ENCODE data around the gene FEM1B. TPM values are rescaled to one million over a fixed set of nuclear protein-coding genes. Genes with fewer than 3 reads are reported as not detected.
A peak's percentile ranks its signal among the peaks of the same experiment; 100 is the strongest.

The FEM1B gene
- total and polyA plus RNA-seq, 9 donors: 18.3 to 40.9 (median 36.5) TPM

DNA sequence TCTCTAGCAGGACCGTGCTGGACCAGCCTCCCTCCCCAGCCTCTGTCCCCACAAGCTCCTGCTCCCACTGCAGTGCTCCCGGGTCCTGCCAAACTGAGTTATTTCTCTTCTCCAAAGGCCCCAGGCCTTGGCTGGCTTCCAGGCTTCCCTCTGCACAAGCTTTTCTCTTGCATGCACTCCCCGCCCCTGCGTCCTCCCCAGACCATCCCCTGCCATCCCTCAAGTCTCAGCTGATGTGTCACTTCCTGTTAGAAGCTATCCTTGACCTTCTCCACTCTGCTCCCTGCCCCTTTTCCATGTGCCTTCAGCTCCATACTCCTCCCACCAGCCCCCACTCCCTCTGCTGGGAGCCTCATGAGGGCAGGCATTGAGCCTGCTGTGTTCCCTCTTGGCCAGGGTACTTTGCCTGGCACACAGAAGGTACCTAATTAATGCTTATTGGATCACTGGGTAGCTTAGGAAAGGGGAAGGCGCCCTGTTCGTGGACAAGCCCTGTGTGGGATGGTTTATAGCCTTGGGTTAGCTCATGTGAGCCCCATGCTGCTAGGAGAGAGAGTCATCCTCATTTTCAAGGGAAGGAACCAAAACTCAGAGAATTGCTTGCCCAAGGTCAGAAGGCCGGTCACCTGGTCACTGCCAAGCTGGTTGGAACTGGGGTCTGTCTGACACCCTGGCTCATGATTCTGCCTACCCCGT lies 56.4 kb downstream of the FEM1B start:
- no peaks in the 10 kb centered on the region for H3K36me3 ChIP-seq (ENCODE audit: control insufficient read depth, insufficient read depth, low read length)

DNA sequence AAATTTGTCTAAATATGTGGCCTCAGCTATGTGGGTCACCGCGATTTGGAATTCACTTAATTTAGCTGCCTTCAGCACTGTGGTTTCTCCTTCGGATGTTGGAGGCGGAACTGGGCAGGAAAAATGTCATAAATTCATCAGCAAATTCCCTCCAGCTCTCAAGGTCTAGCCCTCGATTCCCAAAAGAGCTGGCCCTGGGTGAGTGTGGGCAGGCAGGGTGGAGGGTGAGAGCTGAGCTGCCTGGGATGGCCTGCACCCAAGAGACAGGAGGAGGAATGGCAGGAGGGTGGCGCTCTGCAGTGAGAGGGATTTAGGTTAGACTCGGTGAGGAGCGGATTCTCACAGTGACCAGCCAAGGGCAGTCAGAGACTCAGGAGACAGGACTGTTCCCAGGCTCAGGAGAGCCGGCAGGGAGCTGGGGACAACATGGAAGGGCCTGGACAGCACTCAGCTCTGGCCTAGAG lies 57.1 kb downstream of the FEM1B start:
- no peaks in the 10 kb centered on the region for H3K36me3 ChIP-seq (ENCODE audit: control insufficient read depth, insufficient read depth, low read length)
- peak; percentile 42 for DNase-seq
- no peaks in the 10 kb centered on the region for H3K9me3 ChIP-seq (replicated peaks; ENCODE audit: control insufficient read depth, low read depth, low read length)
- H3K27ac ChIP-seq (ENCODE audit: low read length): no peak overlapping the region
- H3K4me1 ChIP-seq (ENCODE audit: control insufficient read depth, insufficient read depth, low read length): peaks cover 34% of the 10 kb centered on the region
- no peak overlapping the region for H3K4me3 ChIP-seq (ENCODE audit: low read length)
- WGBS (ENCODE audit: insufficient coverage): 70% methylated on average over 6 of the region's 9 CpGs
- no peaks in the 10 kb centered on the region for H3K27me3 ChIP-seq (ENCODE audit: control insufficient read depth, insufficient read depth, low read length)

More for the DNA sequence above, 56.4 kb downstream of the FEM1B start:
- peaks cover 2% of the 10 kb centered on the region for H3K27me3 ChIP-seq (ENCODE audit: control insufficient read depth, insufficient read depth, low read length)
- H3K27ac ChIP-seq (ENCODE audit: low read length): no peak overlapping the region
- H3K9me3 ChIP-seq (replicated peaks; ENCODE audit: control insufficient read depth, low read depth, low read length): no peaks in the 10 kb centered on the region
- peaks cover 27% of the 10 kb centered on the region for H3K4me1 ChIP-seq (ENCODE audit: control insufficient read depth, insufficient read depth, low read length)
- 61% methylated on average over 8 of the region's 8 CpGs for WGBS (ENCODE audit: insufficient coverage)
- H3K4me3 ChIP-seq (ENCODE audit: low read length): no peak overlapping the region
- peak; percentile 49 for DNase-seq

DNA sequence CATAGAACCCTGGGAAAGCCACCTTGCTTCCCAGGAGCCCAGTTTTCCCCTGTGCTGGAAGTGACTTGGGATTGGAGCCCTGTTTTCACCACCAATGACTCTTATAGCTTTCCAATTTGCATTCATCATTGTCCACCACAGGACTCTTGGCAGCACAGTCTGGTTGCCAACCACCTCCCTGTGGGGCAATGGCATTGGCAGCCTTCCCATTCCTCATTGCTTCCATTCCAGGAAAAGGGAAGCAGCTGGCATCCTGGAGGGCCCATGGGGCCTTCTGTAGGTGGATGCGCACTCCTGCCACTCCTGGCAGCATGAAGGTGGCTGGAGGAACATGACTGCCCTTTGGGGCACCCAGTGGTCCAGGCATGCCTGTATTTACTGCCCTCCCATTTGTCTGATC lies 57.7 kb downstream of the FEM1B start:
- no peak for DNase-seq
- Histone ChIP-seq H3K27me3 (ENCODE audit: control insufficient read depth, insufficient read depth, low read length) (no peaks in the 10 kb centered on the region), H3K36me3 (ENCODE audit: control insufficient read depth, insufficient read depth, low read length) (no peaks in the 10 kb centered on the region), H3K27ac (ENCODE audit: low read length) (no peak overlapping the region), H3K9me3 (replicated peaks; ENCODE audit: control insufficient read depth, low read depth, low read length) (no peaks in the 10 kb centered on the region), H3K4me1 (ENCODE audit: control insufficient read depth, insufficient read depth, low read length) (peaks cover 38% of the 10 kb centered on the region), H3K4me3 (ENCODE audit: low read length) (no peak overlapping the region)
- 100% methylated on average over 1 of the region's 1 CpG for WGBS (ENCODE audit: insufficient coverage)

DNA sequence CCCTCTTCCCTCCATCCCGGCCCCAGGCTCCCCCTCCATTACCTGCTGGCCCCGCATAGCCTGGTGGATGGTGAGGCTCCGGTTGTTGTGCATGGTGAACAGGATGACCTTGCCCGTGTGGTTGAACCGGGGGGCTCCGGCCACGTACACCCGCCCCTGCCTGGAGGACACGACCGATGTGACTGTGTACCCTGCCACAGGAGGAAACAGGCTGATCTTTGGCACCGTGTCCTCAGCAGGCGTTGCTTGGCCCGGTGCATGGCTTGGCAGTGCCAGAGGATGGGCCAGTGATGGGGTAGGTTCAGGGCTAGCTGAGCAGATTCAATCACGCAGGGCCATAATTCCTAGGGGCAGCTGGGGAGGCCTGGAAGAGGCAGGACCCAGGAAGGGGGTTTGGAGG lies 58.1 kb downstream of the FEM1B start:
- Histone ChIP-seq H3K4me3 (ENCODE audit: low read length) (no peak overlapping the region), H3K36me3 (ENCODE audit: control insufficient read depth, insufficient read depth, low read length) (no peaks in the 10 kb centered on the region), H3K4me1 (ENCODE audit: control insufficient read depth, insufficient read depth, low read length) (peaks cover 42% of the 10 kb centered on the region), H3K27ac (ENCODE audit: low read length) (no peak overlapping the region), H3K27me3 (ENCODE audit: control insufficient read depth, insufficient read depth, low read length) (no peaks in the 10 kb centered on the region), H3K9me3 (replicated peaks; ENCODE audit: control insufficient read depth, low read depth, low read length) (no peaks in the 10 kb centered on the region)
- 86% methylated on average over 12 of the region's 14 CpGs for WGBS (ENCODE audit: insufficient coverage)
- no peak for DNase-seq

DNA sequence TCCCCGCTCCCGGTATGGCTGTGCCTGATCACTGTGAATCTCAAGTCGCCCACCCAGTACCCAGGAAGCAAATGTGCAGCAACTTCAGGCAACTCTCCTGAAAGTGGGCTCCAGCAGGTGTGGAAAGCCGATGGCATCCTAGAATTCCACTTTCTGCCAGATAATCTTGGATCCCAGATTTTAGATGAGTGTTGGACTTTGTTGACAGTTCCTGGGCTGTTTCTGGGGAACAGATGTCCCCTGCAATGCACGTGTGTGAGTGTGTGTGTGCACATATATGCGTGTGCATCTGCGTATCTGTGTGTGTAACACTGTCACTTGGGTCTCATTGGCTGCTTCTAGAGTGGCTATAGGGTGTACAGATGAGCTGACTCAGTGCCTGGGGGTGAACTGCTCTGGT lies 59.0 kb downstream of the FEM1B start:
- H3K27ac ChIP-seq (ENCODE audit: low read length): no peak overlapping the region
- H3K4me3 ChIP-seq (ENCODE audit: low read length): no peak overlapping the region
- no peak for DNase-seq
- H3K27me3 ChIP-seq (ENCODE audit: control insufficient read depth, insufficient read depth, low read length): no peaks in the 10 kb centered on the region
- no peaks in the 10 kb centered on the region for H3K36me3 ChIP-seq (ENCODE audit: control insufficient read depth, insufficient read depth, low read length)
- WGBS (ENCODE audit: insufficient coverage): 49% methylated on average over 7 of the region's 7 CpGs
- peaks cover 50% of the 10 kb centered on the region for H3K4me1 ChIP-seq (ENCODE audit: control insufficient read depth, insufficient read depth, low read length)
- no peaks in the 10 kb centered on the region for H3K9me3 ChIP-seq (replicated peaks; ENCODE audit: control insufficient read depth, low read depth, low read length)

DNA sequence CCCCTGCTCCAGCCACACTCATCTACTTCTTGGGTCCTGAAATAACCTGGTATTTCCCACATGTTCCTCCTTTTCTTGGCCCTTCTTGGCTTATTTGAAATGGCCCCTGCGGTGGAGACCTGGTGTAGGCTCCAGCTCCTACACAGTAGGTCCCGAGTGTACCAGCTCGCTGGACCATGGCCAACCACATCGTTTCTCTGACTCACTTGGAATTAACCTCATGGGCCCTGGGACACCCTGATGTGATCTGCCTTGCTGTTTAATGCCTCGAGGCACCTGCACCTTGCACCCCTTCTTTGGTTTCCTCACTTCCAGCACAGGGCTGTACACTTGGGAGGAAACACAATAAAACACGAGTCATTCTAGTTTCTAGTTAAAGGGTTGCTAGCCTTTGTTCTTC lies 60.3 kb downstream of the FEM1B start:
- Histone ChIP-seq H3K9me3 (replicated peaks; ENCODE audit: control insufficient read depth, low read depth, low read length) (no peaks in the 10 kb centered on the region), H3K27ac (ENCODE audit: low read length) (no peak overlapping the region), H3K36me3 (ENCODE audit: control insufficient read depth, insufficient read depth, low read length) (no peaks in the 10 kb centered on the region), H3K27me3 (ENCODE audit: control insufficient read depth, insufficient read depth, low read length) (no peaks in the 10 kb centered on the region), H3K4me1 (ENCODE audit: control insufficient read depth, insufficient read depth, low read length) (peaks cover 63% of the 10 kb centered on the region), H3K4me3 (ENCODE audit: low read length) (no peak overlapping the region)
- no peak for DNase-seq
- 73% methylated on average over 4 of the region's 6 CpGs for whole genome bisulfite sequencing (ENCODE audit: insufficient coverage)

DNA sequence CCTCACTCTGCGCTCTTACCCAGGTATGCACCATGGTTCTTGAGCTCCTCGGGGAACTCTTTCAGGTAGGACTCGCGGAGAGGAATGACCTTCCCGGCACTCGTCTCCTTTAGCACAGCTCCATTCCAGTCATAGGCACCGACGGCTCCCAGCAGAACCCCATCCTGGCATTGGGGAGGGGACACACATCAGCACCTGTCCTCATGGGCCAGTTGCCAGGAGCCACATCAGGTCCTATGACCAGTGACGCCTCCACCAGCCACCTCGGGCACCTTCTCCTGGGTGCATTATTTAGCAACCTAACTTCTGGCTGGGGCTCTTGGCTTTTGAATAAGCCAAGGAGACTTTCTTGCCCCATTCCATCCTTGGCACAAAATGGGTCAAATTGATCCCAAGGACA lies 61.9 kb downstream of the FEM1B start:
- peak; percentile 36 for DNase-seq
- Histone ChIP-seq H3K4me3 (ENCODE audit: low read length) (no peak overlapping the region), H3K4me1 (ENCODE audit: control insufficient read depth, insufficient read depth, low read length) (peaks cover 64% of the 10 kb centered on the region), H3K27me3 (ENCODE audit: control insufficient read depth, insufficient read depth, low read length) (no peaks in the 10 kb centered on the region), H3K27ac (ENCODE audit: low read length) (no peak overlapping the region), H3K9me3 (replicated peaks; ENCODE audit: control insufficient read depth, low read depth, low read length) (no peaks in the 10 kb centered on the region), H3K36me3 (ENCODE audit: control insufficient read depth, insufficient read depth, low read length) (no peaks in the 10 kb centered on the region)
- WGBS (ENCODE audit: insufficient coverage): 88% methylated on average over 10 of the region's 10 CpGs

DNA sequence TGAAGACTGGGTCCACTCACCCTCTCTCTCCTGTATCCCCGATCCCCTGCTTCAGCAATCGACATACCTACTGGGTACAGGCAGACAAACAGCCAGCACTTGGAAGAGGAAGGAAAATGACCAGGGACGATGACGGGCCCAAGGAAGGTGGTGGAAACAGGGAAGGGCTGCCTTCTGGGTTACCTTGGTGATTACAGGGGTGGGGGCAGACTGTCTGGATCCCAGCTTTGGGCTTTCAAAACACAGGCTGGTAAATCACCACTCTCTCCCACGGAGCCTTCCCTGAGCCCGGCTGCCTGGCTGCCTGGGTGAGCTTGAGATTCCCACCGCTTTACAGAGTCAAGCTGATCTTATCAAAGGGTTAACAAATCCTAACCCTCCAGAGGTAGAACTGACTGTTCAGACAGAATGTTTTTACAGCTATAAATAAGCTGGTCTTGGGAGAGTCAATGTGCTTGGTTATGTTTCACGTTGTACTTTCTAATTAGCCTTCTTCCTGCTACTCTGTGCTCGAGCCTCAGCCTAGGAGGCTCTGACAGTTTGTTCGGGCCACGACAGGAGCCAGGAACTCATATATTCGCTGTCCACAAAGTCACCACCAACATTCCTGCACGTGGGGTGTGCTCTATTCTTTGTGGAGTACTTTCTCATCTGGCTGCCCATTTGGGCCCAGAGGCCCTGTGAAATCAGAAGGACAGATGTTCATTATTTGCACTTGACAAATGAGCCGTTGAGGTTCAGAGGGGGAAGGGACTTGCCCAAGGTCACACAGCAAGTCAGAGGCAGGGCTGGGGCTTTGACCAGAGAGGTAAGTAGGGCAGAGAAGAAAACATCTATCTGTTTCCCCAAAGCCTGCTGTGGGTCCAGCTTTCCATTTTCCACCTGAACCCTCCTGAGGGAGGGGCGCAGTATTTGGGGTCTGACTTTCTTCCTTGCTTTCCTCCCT lies 63.5 kb downstream of the FEM1B start:
- no peak overlapping the region for H3K4me3 ChIP-seq (ENCODE audit: low read length)
- DNase-seq: no peak
- no peaks in the 10 kb centered on the region for H3K9me3 ChIP-seq (replicated peaks; ENCODE audit: control insufficient read depth, low read depth, low read length)
- 51% methylated on average over 5 of the region's 15 CpGs for whole genome bisulfite sequencing (ENCODE audit: insufficient coverage)
- H3K27me3 ChIP-seq (ENCODE audit: control insufficient read depth, insufficient read depth, low read length): no peaks in the 10 kb centered on the region
- H3K4me1 ChIP-seq (ENCODE audit: control insufficient read depth, insufficient read depth, low read length): peaks cover 64% of the 10 kb centered on the region
- peak overlapping the region; percentile 62 for H3K27ac ChIP-seq (ENCODE audit: low read length)
- H3K36me3 ChIP-seq (ENCODE audit: control insufficient read depth, insufficient read depth, low read length): no peaks in the 10 kb centered on the region

DNA sequence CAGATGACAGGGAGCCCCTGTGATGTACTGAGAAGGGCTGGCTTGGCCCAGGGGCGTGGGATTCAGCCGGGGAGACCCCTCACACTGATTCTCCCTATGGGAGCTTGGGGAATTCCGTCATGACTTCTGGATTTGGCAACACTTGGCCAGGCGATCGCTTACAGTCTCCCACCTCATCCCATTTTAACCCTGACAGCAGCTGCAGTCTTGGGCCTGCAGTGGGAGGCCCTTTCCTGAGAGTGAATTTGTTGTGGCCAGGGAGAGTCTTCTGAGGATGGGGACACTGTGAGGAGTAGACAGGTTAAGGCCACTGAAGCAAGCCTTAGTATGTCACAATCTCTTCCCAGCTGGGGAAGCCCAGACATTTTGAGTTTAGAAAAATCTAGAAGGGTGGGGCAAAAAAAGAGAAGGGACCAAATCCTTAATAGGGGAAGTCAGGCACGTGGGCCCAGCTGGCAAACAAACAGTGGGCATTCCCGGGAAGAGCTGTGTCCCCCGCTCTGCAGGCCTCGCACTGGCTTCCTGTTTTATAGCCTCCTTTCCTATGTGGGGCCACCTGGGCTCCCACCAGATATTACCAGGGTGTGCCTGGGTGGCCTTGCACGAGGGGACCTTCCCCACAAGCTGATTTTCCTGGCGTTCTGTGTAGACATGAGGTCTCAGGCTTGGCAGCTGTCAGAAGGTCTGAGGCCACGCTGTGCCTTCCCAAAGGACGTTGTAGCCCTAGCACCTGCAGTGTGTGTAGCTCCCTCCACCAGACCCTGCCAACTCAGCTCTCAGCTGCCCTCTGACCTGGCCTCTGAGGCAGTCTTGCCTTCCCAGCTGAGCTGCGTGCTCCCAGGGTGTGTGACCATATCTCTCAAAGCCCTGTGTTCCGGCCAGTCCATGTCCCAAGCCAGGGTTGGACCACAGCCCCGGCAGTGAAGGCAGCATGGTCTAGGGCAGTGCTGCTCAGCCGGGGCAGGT lies 64.5 kb downstream of the FEM1B start:
- peak; percentile 61 for DNase-seq
- H3K27me3 ChIP-seq (ENCODE audit: control insufficient read depth, insufficient read depth, low read length): no peaks in the 10 kb centered on the region
- no peaks in the 10 kb centered on the region for H3K36me3 ChIP-seq (ENCODE audit: control insufficient read depth, insufficient read depth, low read length)
- no peak overlapping the region for H3K4me3 ChIP-seq (ENCODE audit: low read length)
- peak overlapping the region; percentile 62 for H3K27ac ChIP-seq (ENCODE audit: low read length)
- no peaks in the 10 kb centered on the region for H3K9me3 ChIP-seq (replicated peaks; ENCODE audit: control insufficient read depth, low read depth, low read length)
- H3K4me1 ChIP-seq (ENCODE audit: control insufficient read depth, insufficient read depth, low read length): peaks cover 72% of the 10 kb centered on the region
- WGBS (ENCODE audit: insufficient coverage): 32% methylated on average over 10 of the region's 17 CpGs
